Sigmoid colon (tissue), 7 donors: ENCODE measurements around the gene FOXP1. TPM values are rescaled to one million over a fixed set of nuclear protein-coding genes. Genes with fewer than 3 reads are reported as not detected.

Source experiments
- DNase-seq: peaks from one replicate; pipeline ENCODE4 v3.0.0-alpha.2; 2019
- H3K27ac ChIP-seq, 4 donors: fragments of 200-600 bp; sonication (generic); one replicate each; pipeline ENCODE4 v1.5.1; 2016 to 2019; ENCODE audit warnings: mild to moderate bottlenecking in 1 of 4
- H3K27me3 ChIP-seq, 3 donors: fragments of 200-600 bp; sonication (generic); one replicate each; pipeline ENCODE4 v1.5.1; 2019; ENCODE audit warnings: mild to moderate bottlenecking in 1 of 3
- H3K36me3 ChIP-seq, 4 donors: fragments of 200-600 bp; sonication (generic); one replicate each; pipeline ENCODE4 v1.5.1; 2016 to 2019
- H3K4me1 ChIP-seq, 4 donors: fragments of 200-600 bp; sonication (generic); one replicate each; pipeline ENCODE4 v1.5.1; 2017 to 2019
- H3K4me3 ChIP-seq, 4 donors: fragments of 200-600 bp; sonication (generic); one replicate each; pipeline ENCODE4 v1.5.1; 2017 to 2019; ENCODE audit warnings: mild to moderate bottlenecking in 2 of 4, moderate library complexity in 1 of 4
- H3K9me3 ChIP-seq, 4 donors: fragments of 200-600 bp in 3 of 4; sonication (generic) in 3 of 4; one replicate each; pipeline versions ENCODE4 v1.5.1 to v1.6.1; 2013 to 2019
- CTCF ChIP-seq, 4 experiments: fragments of 450-650 bp in 3 of 4; fragments of 200-600 bp in 1 of 4; IDR thresholded peaks; one replicate each; pipeline ENCODE4 v1.5.1; 2016 to 2019; ENCODE audit warnings: antibody characterized with exemption in 4 of 4, mild to moderate bottlenecking in 3 of 4, moderate library complexity in 2 of 4
- EP300 ChIP-seq, 4 donors: sonication (generic); formaldehyde crosslinking; IDR thresholded peaks; one replicate each; pipeline ENCODE4 v1.6.1; 2017; ENCODE audit warnings: antibody characterized with exemption in 4 of 4
- POLR2A ChIP-seq, 2 donors: fragments of 450-650 bp; IDR thresholded peaks; one replicate each; pipeline ENCODE4 v1.6.1; 2016; ENCODE audit warnings: antibody characterized with exemption in 2 of 2, mild to moderate bottlenecking in 2 of 2, moderate library complexity in 2 of 2
- POLR2AphosphoS5 ChIP-seq, 4 donors: sonication (generic); formaldehyde crosslinking; IDR thresholded peaks; one replicate each; pipeline ENCODE4 v1.6.1; 2017; ENCODE audit warnings: antibody characterized with exemption in 4 of 4
- WGBS, 2 donors: extraction: QIAGEN DNeasy Blood & Tissue Kit; methylation state at CpG; one replicate each; pipeline ENCODE4 v1.1.7; 2013; 5-methylcytosine and 5-hydroxymethylcytosine counted together
- intact Hi-C: fragments of 100-400 bp; cut with DNase I; formaldehyde crosslinking; loops from one replicate; pipeline ENCODE4 v1.15.1; 2023
- polyA plus RNA-seq, 3 donors: library from polyadenylated mRNA; stranded (reverse); fragments of 200-250 nt; gene quantifications; one replicate each; pipeline ENCODE4 v1.2.3, GENCODE V29; 2013
- total RNA-seq, 4 donors: library from RNA; depleted of rRNA; stranded (reverse); fragments of >200 nt; gene quantifications; one replicate each; pipeline ENCODE4 v1.1.0, GENCODE V29; 2016
- donor health status: healthy with polysubstance abuse.
- donor health status: Bipolar disorder and iron deficiency.
- donor health status: healthy.

FOXP1 gene
- total and polyA plus RNA-seq, 7 donors = 13.8 to 232 (median 139) TPM

GRCh38 chr3:71478568-71478967, 105.0 kb downstream of the FOXP1 start:
- intact Hi-C loops = no loop called here
- H3K4me1 ChIP-seq = no peaks in the 10 kb centered on the region
- no peak for DNase-seq
- H3K27me3 ChIP-seq = no peaks in the 10 kb centered on the region
- H3K9me3 ChIP-seq = no peaks in the 10 kb centered on the region
- H3K27ac ChIP-seq = no peak overlapping the region
- H3K4me3 ChIP-seq = no peak overlapping the region
- WGBS, 2 donors = 84 to 90% methylated on average over 2 of the region's 2 CpGs
- no peak for TF ChIP-seq POLR2AphosphoS5 (IDR thresholded peaks at IDR 0.05)
- TF ChIP-seq CTCF (IDR thresholded peaks at IDR 0.05) = no peak
- no peak for TF ChIP-seq POLR2A (IDR thresholded peaks at IDR 0.05)
- no peak for TF ChIP-seq EP300 (IDR thresholded peaks at IDR 0.05)
- H3K36me3 ChIP-seq = no peaks in the 10 kb centered on the region

GRCh38 chr3:71476950-71477349, 106.6 kb downstream of the FOXP1 start:
- no peaks in the 10 kb centered on the region for H3K36me3 ChIP-seq
- no peaks in the 10 kb centered on the region for H3K9me3 ChIP-seq
- intact Hi-C loops = no loop called here
- 96 to 97% methylated on average over 2 of the region's 2 CpGs for WGBS, 2 donors
- no peaks in the 10 kb centered on the region for H3K4me1 ChIP-seq
- DNase-seq = no peak
- H3K27ac ChIP-seq = no peak overlapping the region
- TF ChIP-seq EP300 (IDR thresholded peaks at IDR 0.05) (no peak), POLR2AphosphoS5 (IDR thresholded peaks at IDR 0.05) (no peak), CTCF (IDR thresholded peaks at IDR 0.05) (no peak), POLR2A (IDR thresholded peaks at IDR 0.05) (no peak)
- H3K4me3 ChIP-seq = no peak overlapping the region
- H3K27me3 ChIP-seq = no peaks in the 10 kb centered on the region

- no peaks in the 10 kb centered on the region for H3K27me3 ChIP-seq
- intact Hi-C loops = no loop called here
- no peaks in the 10 kb centered on the region for H3K9me3 ChIP-seq
- no peak overlapping the region for H3K27ac ChIP-seq
- peaks cover 0 to 8% (median 0%) of the 10 kb centered on the region in 4 donors for H3K4me1 ChIP-seq
- DNase-seq = no peak
- WGBS, 2 donors = 8 to 33% methylated on average over 1 of the region's 1 CpG
- TF ChIP-seq POLR2A (IDR thresholded peaks at IDR 0.05) = no peak
- TF ChIP-seq CTCF (IDR thresholded peaks at IDR 0.05) = no peak
- no peak for TF ChIP-seq POLR2AphosphoS5 (IDR thresholded peaks at IDR 0.05)
- TF ChIP-seq EP300 (IDR thresholded peaks at IDR 0.05) = no peak
- no peaks in the 10 kb centered on the region for H3K36me3 ChIP-seq
- no peak overlapping the region for H3K4me3 ChIP-seq
Measured at GRCh38 chr3:71469138-71469435, 114.4 kb downstream of the FOXP1 start.

DNA sequence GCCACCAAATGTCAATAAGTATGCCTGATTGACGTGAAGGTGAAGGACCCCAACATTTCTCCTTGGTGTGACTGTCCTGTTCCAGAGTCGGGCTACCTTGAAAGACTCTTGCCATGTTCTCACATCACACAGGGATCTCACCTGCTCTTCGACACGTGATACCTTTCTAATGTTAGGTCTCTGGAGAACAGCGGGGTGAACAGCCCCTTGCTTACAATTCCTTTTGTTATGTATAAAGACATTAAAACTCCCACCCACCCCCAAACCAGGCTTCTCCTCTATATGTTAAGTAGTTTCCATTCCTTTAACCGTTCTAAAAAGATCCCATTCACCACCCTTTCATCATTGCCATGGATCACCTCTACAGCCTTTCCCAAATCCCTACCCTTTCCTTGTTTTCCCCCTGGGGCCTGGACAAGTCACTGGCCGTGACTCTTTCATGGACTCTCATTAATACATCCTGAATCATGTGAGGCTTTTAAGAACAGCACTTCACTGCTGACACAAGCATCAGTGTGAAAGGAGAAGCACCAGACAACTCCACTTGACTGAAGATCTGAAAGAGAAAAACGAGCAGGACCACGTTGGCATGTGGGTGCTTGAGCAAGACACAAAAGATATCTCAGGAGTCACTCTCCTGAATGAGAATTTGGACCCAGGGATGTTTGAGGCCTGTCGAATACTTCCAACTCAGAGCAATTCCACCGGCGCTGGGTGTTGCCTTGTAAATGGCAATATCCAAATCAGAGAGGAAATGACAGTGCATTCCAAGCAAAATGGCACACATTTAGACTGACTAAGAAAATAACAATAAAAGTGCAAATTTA, 115.0 kb downstream of the FOXP1 start:
- Histone ChIP-seq H3K36me3 (no peaks in the 10 kb centered on the region), H3K4me3 (no peak overlapping the region), H3K27me3 (no peaks in the 10 kb centered on the region), H3K9me3 (no peaks in the 10 kb centered on the region), H3K27ac (no peak overlapping the region), H3K4me1 (peaks cover 0 to 13% (median 2%) of the 10 kb centered on the region in 4 donors)
- WGBS, 2 donors = 81 to 89% methylated on average over 12 of the region's 12 CpGs
- intact Hi-C loops = no loop called here
- no peak for DNase-seq
- TF ChIP-seq EP300 (IDR thresholded peaks at IDR 0.05) (no peak), POLR2A (IDR thresholded peaks at IDR 0.05) (no peak), CTCF (IDR thresholded peaks at IDR 0.05) (no peak), POLR2AphosphoS5 (IDR thresholded peaks at IDR 0.05) (no peak)

DNA sequence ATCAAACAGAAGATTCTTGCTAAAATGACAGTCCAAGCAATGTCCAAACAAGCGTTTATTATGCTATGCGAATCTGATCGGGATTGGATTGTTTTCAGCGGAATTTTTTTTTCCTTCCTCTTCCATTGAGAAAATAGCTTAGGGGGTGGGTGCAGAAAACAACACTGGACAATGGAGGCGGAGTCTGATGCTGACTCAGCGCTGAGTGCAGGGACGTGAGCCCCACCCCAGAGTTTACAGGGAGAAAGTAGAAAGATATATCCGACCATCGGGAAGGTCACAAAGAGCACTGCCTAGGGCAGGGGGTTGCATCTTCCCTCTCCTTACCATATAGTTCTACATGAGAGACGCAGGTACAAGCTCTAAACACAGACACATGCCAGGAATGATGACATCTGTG, 117.0 kb downstream of the FOXP1 start:
- 57 to 76% methylated on average over 10 of the region's 10 CpGs for WGBS, 2 donors
- TF ChIP-seq POLR2A (IDR thresholded peaks at IDR 0.05) (no peak), EP300 (IDR thresholded peaks at IDR 0.05) (no peak), CTCF (IDR thresholded peaks at IDR 0.05) (no peak), POLR2AphosphoS5 (IDR thresholded peaks at IDR 0.05) (no peak)
- Histone ChIP-seq H3K4me3 (no peak overlapping the region), H3K36me3 (no peaks in the 10 kb centered on the region), H3K27me3 (no peaks in the 10 kb centered on the region), H3K4me1 (peaks cover 0 to 16% (median 9%) of the 10 kb centered on the region in 4 donors), H3K9me3 (no peaks in the 10 kb centered on the region), H3K27ac (no peak overlapping the region)
- intact Hi-C loops = no loop called here
- no peak for DNase-seq
